ENCODE measurements around the gene RASGRP2.

The RASGRP2 gene

GRCh38 chr11:64770120-64770519 is 26.2 kb upstream of the RASGRP2 start:
- no peak for DNase-seq

DNA sequence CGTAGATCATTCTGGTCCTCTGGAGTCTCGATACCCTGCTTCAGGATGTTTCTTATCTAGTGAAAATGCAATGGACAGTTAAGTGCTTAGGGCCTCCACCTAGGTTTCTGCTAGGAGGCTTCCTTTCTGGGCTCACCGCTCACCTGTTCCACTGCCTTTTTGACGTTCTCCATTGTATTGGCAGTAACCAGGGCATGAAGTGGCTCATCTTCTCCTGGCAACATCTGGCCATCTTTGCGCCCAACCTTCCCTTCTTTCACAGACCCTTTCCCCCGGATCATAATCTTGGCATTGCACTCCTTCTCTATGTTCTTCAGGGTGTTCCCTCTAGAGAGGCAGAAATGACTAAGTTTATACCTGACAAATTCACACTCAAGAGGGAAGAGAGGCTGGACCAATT is 25.3 kb upstream of the RASGRP2 start:
- DNase-seq = no peak

- no peak for DNase-seq
Observed at GRCh38 chr11:64768300-64768694, 24.4 kb upstream of the RASGRP2 start.

- no peak for DNase-seq
Observed at GRCh38 chr11:64767344-64768299, 23.7 kb upstream of the RASGRP2 start.

DNA sequence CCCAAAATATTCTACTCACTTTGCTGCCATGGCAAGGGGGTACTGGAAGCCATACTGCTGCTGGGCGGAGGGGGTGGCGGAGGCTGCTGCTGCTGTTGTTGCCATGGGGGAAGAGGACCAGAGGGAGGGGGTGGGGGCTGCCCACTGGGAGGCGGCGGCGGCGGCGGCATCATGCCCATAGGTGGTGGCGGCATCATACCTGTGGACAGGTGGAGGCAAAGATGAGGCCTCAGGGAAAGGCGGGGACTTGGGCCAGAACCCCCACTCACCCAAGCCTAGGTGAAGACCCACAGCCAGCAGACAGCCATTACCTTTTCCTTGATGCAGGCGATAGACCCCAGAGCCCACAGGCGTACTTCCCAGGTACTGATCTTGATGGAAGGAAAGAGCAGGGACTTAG is 22.9 kb upstream of the RASGRP2 start:
- DNase-seq = no peak

DNA sequence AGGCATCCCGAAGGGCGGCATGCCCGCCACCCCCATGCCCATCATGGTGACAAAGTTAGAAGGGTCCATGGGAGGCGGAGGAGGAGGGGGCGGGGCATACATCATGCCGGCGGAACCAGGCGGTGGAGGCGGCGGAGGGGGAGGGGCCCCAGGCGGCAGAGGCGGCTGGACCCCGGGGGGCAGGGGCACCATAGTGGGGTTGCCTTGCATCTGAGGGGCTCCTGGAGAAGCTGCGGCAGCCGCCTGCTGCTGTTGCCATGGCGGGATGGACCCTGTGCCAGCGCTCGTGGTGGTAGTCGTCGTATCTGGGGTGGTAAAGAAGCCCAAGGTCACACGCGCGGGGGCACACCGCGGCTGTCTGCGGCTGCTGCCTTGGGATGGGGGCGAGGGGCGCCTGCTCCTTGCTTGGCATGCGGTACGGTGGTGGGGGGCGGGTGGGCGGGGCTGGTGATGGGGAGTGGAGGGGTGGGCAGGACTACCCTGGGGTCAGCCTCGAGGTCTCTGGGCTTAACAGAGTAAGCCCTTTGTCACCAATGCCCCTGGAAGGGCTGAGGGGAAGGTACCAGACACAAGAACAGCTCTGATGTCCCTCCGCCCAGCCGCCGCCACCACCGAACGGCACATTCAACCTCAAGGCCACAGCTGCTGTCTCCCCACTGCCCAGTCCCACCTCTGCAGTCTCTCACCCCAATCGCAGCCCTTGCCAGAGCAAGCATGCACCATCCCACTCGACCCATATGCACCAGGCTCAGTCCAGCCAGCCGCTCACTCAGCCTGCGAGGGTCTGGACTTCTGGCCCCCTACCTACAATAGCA is 22.1 kb upstream of the RASGRP2 start:
- no peak for DNase-seq

- DNase-seq = no peak
Observed at GRCh38 chr11:64765291-64765850, 21.4 kb upstream of the RASGRP2 start.

- no peak for DNase-seq
Observed at GRCh38 chr11:64764753-64765152, 20.8 kb upstream of the RASGRP2 start.

DNA sequence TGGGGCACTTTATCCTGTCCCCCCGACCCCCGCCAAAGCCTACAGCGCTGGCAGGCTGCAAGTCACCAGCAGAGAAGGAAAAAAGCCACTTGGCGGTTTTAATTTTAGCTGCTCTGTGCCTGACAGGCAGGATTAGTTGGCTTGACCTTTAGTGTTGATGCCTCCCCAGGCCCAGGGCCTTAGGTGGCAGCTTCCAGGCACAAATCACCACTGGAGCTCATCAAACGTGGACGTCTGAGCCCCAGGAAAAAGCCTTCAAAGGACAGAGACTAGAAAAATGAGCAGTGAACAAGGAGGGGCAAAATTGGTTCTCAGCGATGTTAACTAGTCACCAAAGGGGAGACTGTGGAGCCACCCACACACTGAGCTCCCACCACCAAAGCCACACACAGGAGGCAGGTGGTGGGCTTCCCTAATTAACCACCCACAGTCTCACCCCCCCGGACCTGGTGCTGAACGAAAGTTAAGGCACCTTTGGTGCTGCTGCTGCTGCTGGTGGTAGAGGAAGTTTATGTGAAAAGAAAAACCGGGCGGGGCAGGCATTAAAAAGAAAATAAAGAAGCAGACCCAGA is 20.2 kb upstream of the RASGRP2 start:
- DNase-seq = no peak

GRCh38 chr11:64763526-64764039 is 19.6 kb upstream of the RASGRP2 start:
- no peak for DNase-seq

DNA sequence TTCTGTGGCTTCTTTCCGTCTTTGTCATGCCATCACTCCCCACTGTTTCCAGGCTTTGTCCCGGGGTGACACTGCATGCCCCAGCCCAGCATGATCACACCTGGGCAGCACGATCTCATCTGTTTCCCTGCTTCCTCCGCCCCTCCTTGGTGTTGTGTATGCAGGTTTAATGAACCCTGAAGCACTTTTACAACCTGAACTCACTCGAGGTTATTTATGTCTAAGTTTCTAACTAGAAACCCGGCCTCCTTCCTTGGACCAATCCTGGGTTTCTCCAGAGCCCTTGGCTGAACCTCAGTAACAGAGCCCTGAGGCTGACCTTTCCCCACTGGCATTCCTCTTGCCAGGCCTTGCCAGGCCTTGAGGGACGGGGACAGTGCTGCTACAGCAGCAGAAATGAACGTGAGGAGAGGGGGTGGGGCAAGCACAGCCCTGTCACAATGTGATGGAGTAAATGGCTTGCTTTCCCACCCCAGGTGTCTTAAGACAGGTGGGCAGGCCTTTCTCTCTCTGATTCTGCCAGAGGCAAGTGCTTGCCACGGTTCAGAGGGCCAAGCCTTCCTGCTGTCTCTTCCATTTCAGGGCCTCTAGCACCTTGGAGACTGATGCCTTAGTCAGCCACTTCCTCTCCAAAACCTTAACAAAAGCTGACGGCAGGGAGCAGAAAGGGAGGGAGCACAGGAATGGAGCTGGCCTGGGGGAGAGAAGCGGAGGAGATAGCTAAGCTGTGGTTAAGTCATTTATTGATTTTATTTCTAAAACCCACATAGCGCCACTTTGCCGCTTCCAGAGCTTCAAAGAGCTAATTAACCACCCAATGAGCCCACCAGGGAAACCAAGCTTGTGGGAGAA is 19.0 kb upstream of the RASGRP2 start:
- no peak for DNase-seq

GRCh38 chr11:64762277-64762673 is 18.3 kb upstream of the RASGRP2 start:
- DNase-seq = no peak

- DNase-seq = no peak
Observed at GRCh38 chr11:64760759-64761420, 16.9 kb upstream of the RASGRP2 start.

DNA sequence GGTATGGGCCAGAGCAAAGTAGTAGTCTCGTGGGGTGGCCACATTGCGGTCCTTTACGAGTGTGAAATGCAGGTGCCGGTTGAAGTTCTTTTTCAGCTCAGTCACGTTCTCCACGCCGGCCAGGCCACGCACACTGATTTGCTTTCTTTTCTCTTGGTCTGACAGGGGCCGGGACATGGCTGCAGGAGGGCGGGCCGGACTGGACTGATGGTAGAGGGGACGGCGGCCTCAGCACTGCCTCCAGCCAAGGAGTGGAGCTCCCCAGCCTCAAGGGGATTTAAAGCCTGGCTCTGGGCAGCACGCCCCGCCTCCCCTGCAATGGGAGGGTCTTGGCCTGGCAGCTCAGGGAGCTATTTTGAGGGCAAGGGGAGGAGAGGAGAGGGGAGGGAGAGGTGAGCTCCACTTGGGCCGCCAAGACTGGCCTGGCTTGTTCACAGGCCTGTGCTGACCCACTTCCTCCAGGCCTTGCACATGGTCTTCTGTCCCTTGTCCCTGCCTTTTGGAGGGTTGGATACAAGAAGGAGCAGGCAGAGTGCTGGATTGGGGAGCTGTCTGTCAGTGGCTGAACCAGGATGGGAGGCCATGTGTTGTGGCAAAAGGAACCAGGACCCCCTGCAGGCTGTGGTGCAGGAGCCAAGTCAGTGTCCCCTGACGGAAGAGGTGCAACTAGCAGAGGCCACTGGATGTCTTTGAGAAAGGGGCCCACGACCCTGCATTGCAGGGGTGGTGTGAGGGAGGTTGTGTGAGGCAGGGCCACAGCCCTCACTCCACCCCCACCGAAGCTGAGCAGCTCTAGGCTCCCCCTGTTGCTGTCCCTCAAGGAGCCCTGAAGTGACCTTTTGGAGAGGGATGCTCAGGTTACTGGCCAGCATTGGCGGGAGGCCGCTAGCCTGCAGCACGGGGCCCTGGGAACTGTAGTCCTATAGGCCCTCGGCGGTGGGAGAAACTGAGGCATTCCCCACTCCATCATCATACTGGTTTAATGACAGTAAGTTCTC is 16.1 kb upstream of the RASGRP2 start, which contains the start of gene PYGM:
PYGM (minus strand) TSS at position 253 of the 998 bp plus-strand sequence; CDS start at position 177, 76 bp downstream.
- no peak for DNase-seq

DNA sequence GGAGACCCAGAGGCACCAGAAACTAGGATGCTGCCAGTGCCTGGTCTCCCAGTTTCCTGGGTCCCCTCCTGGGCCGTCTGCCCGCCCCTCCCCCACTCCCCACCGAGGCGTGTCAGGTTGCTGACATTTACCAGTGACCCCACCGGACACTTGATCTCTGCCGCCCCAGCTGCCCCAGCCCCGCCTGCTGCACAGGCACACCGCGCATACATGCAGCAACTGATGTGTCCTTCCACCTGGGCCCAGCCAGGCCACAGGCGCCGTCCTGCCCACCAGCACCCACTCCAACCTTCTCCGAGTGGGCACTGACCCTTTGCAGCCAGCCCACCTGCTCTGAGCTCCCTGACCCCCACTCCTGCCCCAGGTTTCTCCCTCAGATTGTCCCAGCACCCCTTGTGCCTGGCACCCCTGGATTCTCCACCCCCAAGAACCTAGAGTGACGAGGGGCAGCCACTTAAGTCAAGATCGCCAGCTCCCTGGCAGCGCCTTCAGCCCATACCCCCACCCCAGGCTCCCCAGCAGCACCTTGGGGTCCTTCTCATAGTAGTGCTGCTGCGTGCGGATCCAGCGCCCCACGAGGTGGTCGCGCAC is 15.3 kb upstream of the RASGRP2 start:
- no peak for DNase-seq

GRCh38 chr11:64758330-64759079 is 14.6 kb upstream of the RASGRP2 start:
- no peak for DNase-seq

- DNase-seq = no peak
Observed at GRCh38 chr11:64757549-64758329, 13.8 kb upstream of the RASGRP2 start.
